Endothelial cell of umbilical vein (primary cell): ENCODE data around the gene GPR78. TPM values are rescaled to one million over a fixed set of nuclear protein-coding genes. Genes with fewer than 3 reads are reported as not detected.

ENCODE experiments used
- BruUV-seq: library from RNA; stranded (reverse); fragments of 400-500 nt; replicated peaks from 2 replicates; lab custom pipeline; 2021; lab: Mats Ljungman, UMichigan
- CTCF ChIA-PET: fragments of 300-600, 350-600 bp; sonication (Branson Sonifier 250); formaldehyde crosslinking; loops from one replicate; lab custom pipeline; 2021; ENCODE audit warnings: antibody characterized with exemption, inconsistent platforms; lab: Charles Lee
- POLR2A ChIA-PET: fragments of 300-600, 350-600 bp; sonication (Branson Sonifier 250); formaldehyde crosslinking; loops from one replicate; lab custom pipeline; 2021; ENCODE audit warnings: antibody characterized with exemption, inconsistent platforms; lab: Charles Lee
- DNase-seq: peaks from one replicate; pipeline ENCODE4 v3.0.0-alpha.2; 2011; ENCODE audit warnings: low read depth, low spot score
- FAIRE-seq: peaks from 2 replicates; lab custom pipeline; 2011; peaks lifted over from hg19 to GRCh38; lab: Jason Lieb, UNC
- H2AFZ ChIP-seq: 2 replicates; pipeline ENCODE4 v1.6.0; 2012; ENCODE audit warnings: low read depth, low read length, control low read depth, inconsistent platforms
- H3K27ac ChIP-seq: 2 replicates; pipeline ENCODE4 v1.5.1; 2011; ENCODE audit warnings: low read depth, mild to moderate bottlenecking, control low read depth, low read length, moderate library complexity; ENCODE audit not compliant: insufficient read depth
- H3K27me3 ChIP-seq, 2 experiments: 2 replicates each; pipeline versions ENCODE4 v1.6.0 to v1.6.1; 2011; ENCODE audit warnings: low read length in 2 of 2, mixed read lengths in 1 of 2; ENCODE audit not compliant: control insufficient read depth in 2 of 2, insufficient read depth in 2 of 2
- H3K36me3 ChIP-seq, 2 experiments: 2 replicates in 1 of 2; 3 replicates in 1 of 2; pipeline ENCODE4 v1.5.1; 2011; ENCODE audit warnings: low read length in 2 of 2, mild to moderate bottlenecking in 1 of 2, moderate library complexity in 1 of 2; ENCODE audit not compliant: control insufficient read depth in 2 of 2, insufficient read depth in 2 of 2; ENCODE audit errors: extremely low read depth in 1 of 2
- H3K4me1 ChIP-seq: 3 replicates; pipeline ENCODE4 v1.5.1; 2011; ENCODE audit warnings: mild to moderate bottlenecking, low read length; ENCODE audit not compliant: control insufficient read depth, insufficient read depth; ENCODE audit errors: extremely low read depth
- H3K4me2 ChIP-seq: 2 replicates; pipeline ENCODE4 v1.6.1; 2011; ENCODE audit warnings: low read length, control low read depth, mixed read lengths; ENCODE audit not compliant: insufficient read depth
- H3K4me3 ChIP-seq, 3 experiments: fragments of 200-600 bp in 1 of 3; sonication (generic), shearing (Covaris generic) in 1 of 3; replicated peaks in 1 of 3; 2 replicates each; pipeline ENCODE4 v1.5.1; 2011 to 2016; ENCODE audit warnings: control low read depth in 3 of 3, low read length in 3 of 3, mild to moderate bottlenecking in 2 of 3, inconsistent platforms in 1 of 3, low read depth in 1 of 3, moderate library complexity in 1 of 3; ENCODE audit not compliant: insufficient read depth in 1 of 3
- H3K79me2 ChIP-seq: 2 replicates; pipeline ENCODE4 v1.6.0; 2012; ENCODE audit warnings: low read length, inconsistent platforms; ENCODE audit not compliant: control insufficient read depth, insufficient read depth
- H3K9ac ChIP-seq: replicated peaks from 2 replicates; pipeline ENCODE3; 2011; ENCODE audit warnings: low read length, control low read depth; ENCODE audit not compliant: insufficient read depth; ENCODE audit errors: extremely low read depth
- H3K9me1 ChIP-seq: replicated peaks from 3 replicates; pipeline ENCODE4 v1.6.0; 2011; ENCODE audit warnings: mild to moderate bottlenecking, low read length; ENCODE audit not compliant: control insufficient read depth, insufficient read depth; ENCODE audit errors: extremely low read depth
- H3K9me3 ChIP-seq: replicated peaks from 2 replicates; pipeline ENCODE4 v1.5.1; 2012; ENCODE audit warnings: low read length, inconsistent platforms; ENCODE audit not compliant: control insufficient read depth, insufficient read depth
- H4K20me1 ChIP-seq: replicated peaks from 2 replicates; pipeline ENCODE3; 2011; ENCODE audit warnings: mild to moderate bottlenecking, low read length; ENCODE audit not compliant: control insufficient read depth, insufficient read depth; ENCODE audit errors: extremely low read depth
- CTCF ChIP-seq, 2 donors: IDR thresholded peaks; 1 replicate in 1 of 2; 2 replicates in 1 of 2; pipeline ENCODE4 v1.5.1; 2011; ENCODE audit warnings: low read length in 2 of 2, mild to moderate bottlenecking in 2 of 2, moderate library complexity in 2 of 2, control low read depth in 1 of 2, inconsistent platforms in 1 of 2, low read depth in 1 of 2; ENCODE audit not compliant: insufficient read depth in 1 of 2; ENCODE audit errors: extremely low read depth in 1 of 2
- EZH2 ChIP-seq: IDR thresholded peaks from 2 replicates; pipeline ENCODE4 v1.6.1; 2012; ENCODE audit warnings: borderline replicate concordance, low read depth, mild to moderate bottlenecking, moderate library complexity, low read length, inconsistent platforms; ENCODE audit not compliant: severe bottlenecking
- FOS ChIP-seq: IDR thresholded peaks from 2 replicates; pipeline ENCODE4 v1.6.1; 2011; ENCODE audit warnings: mild to moderate bottlenecking, low read length, moderate library complexity, borderline replicate concordance; ENCODE audit not compliant: insufficient read depth
- GATA2 ChIP-seq: IDR thresholded peaks from 2 replicates; pipeline ENCODE4 v1.7.0; 2011; ENCODE audit warnings: low read depth, mild to moderate bottlenecking, moderate library complexity, mixed read lengths, low read length; ENCODE audit not compliant: insufficient read length, insufficient read depth
- JUN ChIP-seq: IDR thresholded peaks from 2 replicates; pipeline ENCODE4 v1.6.1; 2011; ENCODE audit warnings: borderline replicate concordance, low read depth; ENCODE audit not compliant: insufficient read length, insufficient read depth
- MAX ChIP-seq: IDR thresholded peaks from 2 replicates; pipeline ENCODE4 v1.6.1; 2011; ENCODE audit not compliant: insufficient read depth, insufficient read length
- MYC ChIP-seq: IDR thresholded peaks from one replicate; pipeline ENCODE4 v1.6.1; 2011; ENCODE audit warnings: mild to moderate bottlenecking, low read depth, low read length
- POLR2A ChIP-seq: IDR thresholded peaks from 2 replicates; pipeline ENCODE4 v1.6.1; 2012; ENCODE audit warnings: low read depth, mild to moderate bottlenecking, control low read depth, low read length
- POLR2AphosphoS5 ChIP-seq: IDR thresholded peaks from 2 replicates; pipeline ENCODE4 v1.6.1; 2012; ENCODE audit warnings: low read depth, mild to moderate bottlenecking, control low read depth, low read length, moderate library complexity; ENCODE audit not compliant: insufficient read depth
- dilution Hi-C: fragments of 300-500 bp; cut with MboI; formaldehyde crosslinking; loops from one replicate; pipeline ENCODE4 v1.15.0; 2019; ENCODE audit warnings: low sequenced_read_pairs; ENCODE audit not compliant: extremely low pct_ligation_motif_present
- intact Hi-C: fragments of 100-400 bp; cut with micrococcal nuclease; formaldehyde crosslinking; loops from one replicate; pipeline ENCODE4 v1.10.0; 2022
- polyA plus RNA-seq, 4 experiments: library from polyadenylated mRNA; depleted of rRNA in 3 of 4; stranded (reverse) in 3 of 4; unstranded in 1 of 4; fragments of >200 nt; gene quantifications; 2 replicates each; pipeline versions ENCODE4 v1.2.1 to v1.2.3, GENCODE V29; 2011 to 2012; ENCODE audit warnings: missing spikeins in 1 of 4
- total RNA-seq: library from RNA; stranded (reverse); gene quantifications from 2 replicates; pipeline ENCODE4 v1.2.3, GENCODE V29; 2021

GPR78 gene
- total and polyA plus RNA-seq, 2 donors (not counting 3 experiments of a cell fraction or from before 2014, with no cell fraction given), result not detected

- Histone ChIP-seq H3K27me3 (no peaks in the 10 kb centered on the region), H3K9me3 (no peaks in the 10 kb centered on the region), H3K9me1 (no peaks in the 10 kb centered on the region), H3K4me1 (no peaks in the 10 kb centered on the region), H3K79me2 (no peaks in the 10 kb centered on the region), H3K4me2 (no peak overlapping the region), H3K9ac (no peak overlapping the region), H2AFZ (no peak overlapping the region), H3K36me3 (no peaks in the 10 kb centered on the region), H4K20me1 (no peaks in the 10 kb centered on the region), H3K27ac (no peak overlapping the region), H3K4me3 (no peak overlapping the region)
- dilution Hi-C loops, result no loop called here
- no peak for DNase-seq
- FAIRE-seq, result no peak
- no TSS peak for BruUV-seq
- POLR2A ChIA-PET, result no interaction called here
- no peak for TF ChIP-seq JUN
- no peak for TF ChIP-seq FOS
- no peak for TF ChIP-seq GATA2
- TF ChIP-seq CTCF (IDR thresholded peaks at IDR 0.05; ENCODE audit: extremely low read depth in 1 of 2, insufficient read depth in 1 of 2, low read depth in 1 of 2, low read length in 2 of 2), result no peak
- no peak for TF ChIP-seq MYC
- no peak for TF ChIP-seq POLR2AphosphoS5
- TF ChIP-seq EZH2, result no peak
- TF ChIP-seq POLR2A, result no peak
- TF ChIP-seq MAX, result no peak
- CTCF ChIA-PET, result interaction anchor here (1.4 kb wide), 1 partner anchor 84 kb away, joined by 3 read pairs; no protein-coding TSS in a partner anchor
- intact Hi-C loops, result no loop called here
These were observed 27.5 kb upstream of the GPR78 start for GRCh38 chr4:8552581-8553205.
